Measurements from ENCODE around the gene TECTB.

TECTB gene

DNA sequence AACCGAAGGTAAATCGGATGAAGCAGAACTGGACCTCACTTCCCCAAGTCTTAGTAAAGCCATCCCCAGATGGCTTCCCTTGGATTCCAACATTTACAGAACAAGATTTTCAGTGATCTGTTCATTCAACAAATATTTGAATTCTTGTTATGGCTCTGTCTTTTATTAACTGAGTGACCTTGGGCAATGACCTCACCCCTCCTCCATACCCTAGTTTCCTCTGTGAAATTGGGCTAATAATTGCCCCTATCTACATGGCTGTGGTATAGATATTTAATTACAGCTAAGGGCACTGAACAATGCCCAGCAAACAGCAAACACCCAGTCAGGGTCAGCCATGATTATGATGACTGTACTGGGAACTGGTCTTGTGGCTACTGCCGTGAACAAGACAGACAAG lies 19.1 kb downstream of the TECTB start:
- H3K9me3 ChIP-seq (ENCODE audit: low read length) = no peaks in the 10 kb centered on the region
- H2AFZ ChIP-seq (ENCODE audit: low read depth, low read length) = no peak overlapping the region
- no peaks in the 10 kb centered on the region for H3K27me3 ChIP-seq (ENCODE audit: insufficient read depth, low read length)
- no peak overlapping the region for H3K4me3 ChIP-seq (ENCODE audit: low read length)
- no peaks in the 10 kb centered on the region for H3K36me3 ChIP-seq (ENCODE audit: insufficient read depth, low read length)
- H3K4me1 ChIP-seq (ENCODE audit: insufficient read depth, low read length) = no peaks in the 10 kb centered on the region

DNA sequence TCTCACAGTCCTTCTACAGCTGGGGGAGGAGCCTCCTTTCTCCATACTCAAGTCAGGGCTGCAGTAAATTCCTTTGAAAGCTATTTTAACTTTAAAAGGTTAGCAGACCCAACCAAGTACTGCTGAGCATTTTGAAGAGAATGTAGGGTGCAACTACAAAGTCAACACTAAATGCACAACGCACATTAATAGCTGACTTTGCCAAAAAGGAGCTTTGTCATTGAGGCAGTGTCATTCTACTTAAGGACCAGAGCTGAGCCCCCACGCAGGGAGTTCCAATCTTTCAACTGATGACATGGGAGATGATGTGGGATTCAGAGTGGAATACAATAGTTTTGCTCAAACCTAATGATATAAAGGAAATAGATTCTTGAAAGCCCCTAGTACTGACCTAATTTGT lies 20.3 kb downstream of the TECTB start:
- no peak overlapping the region for H2AFZ ChIP-seq (ENCODE audit: low read depth, low read length)
- H3K4me3 ChIP-seq (ENCODE audit: low read length) = no peak overlapping the region
- no peaks in the 10 kb centered on the region for H3K9me3 ChIP-seq (ENCODE audit: low read length)
- no peaks in the 10 kb centered on the region for H3K27me3 ChIP-seq (ENCODE audit: insufficient read depth, low read length)
- no peaks in the 10 kb centered on the region for H3K36me3 ChIP-seq (ENCODE audit: insufficient read depth, low read length)
- H3K4me1 ChIP-seq (ENCODE audit: insufficient read depth, low read length) = no peaks in the 10 kb centered on the region

GRCh38 chr10:112304267-112304859 lies 21.2 kb downstream of the TECTB start:
- Histone ChIP-seq H3K27me3 (ENCODE audit: insufficient read depth, low read length) (no peaks in the 10 kb centered on the region), H2AFZ (ENCODE audit: low read depth, low read length) (no peak overlapping the region), H3K4me1 (ENCODE audit: insufficient read depth, low read length) (no peaks in the 10 kb centered on the region), H3K9me3 (ENCODE audit: low read length) (no peaks in the 10 kb centered on the region), H3K4me3 (ENCODE audit: low read length) (no peak overlapping the region), H3K36me3 (ENCODE audit: insufficient read depth, low read length) (no peaks in the 10 kb centered on the region)

DNA sequence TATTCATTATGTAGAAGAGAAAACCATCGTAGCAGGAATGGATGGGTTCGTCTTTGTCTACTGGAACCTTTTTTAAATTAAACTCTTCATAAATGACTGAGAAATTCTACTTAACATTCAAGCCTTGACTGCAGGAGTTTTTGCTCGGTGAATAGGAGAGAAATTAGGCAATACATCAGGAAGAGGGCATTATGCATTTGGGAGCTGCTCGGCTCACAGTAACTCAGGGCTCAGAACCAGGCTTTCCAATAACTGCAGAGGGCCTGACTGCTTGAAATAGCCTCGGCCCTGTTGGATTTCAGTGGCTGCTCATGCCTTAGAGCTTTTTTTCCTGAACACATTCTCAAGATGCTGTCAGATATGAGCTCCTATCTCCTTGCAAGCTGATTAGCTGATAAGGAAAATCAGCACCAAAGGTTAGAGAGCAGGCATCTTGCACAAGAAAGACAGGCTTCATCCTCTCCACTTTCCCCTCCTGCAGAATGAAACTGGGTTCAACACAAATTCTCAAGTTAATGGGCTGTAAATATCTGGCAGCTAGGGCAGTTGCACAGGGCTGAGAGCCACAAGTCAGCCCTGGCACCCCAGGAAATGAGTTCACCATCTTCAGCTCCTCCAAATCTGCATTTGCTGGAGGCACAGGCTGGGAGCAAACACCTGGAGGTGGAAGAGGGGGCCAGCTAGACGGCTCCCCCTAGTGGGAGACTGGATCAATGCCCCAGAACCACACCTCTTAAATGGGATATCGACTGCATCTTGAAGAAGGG lies 24.3 kb downstream of the TECTB start:
- Histone ChIP-seq H3K36me3 (ENCODE audit: insufficient read depth, low read length) (no peaks in the 10 kb centered on the region), H3K27me3 (ENCODE audit: insufficient read depth, low read length) (no peaks in the 10 kb centered on the region), H3K9me3 (ENCODE audit: low read length) (no peaks in the 10 kb centered on the region), H3K4me3 (ENCODE audit: low read length) (no peak overlapping the region), H3K4me1 (ENCODE audit: insufficient read depth, low read length) (no peaks in the 10 kb centered on the region), H2AFZ (ENCODE audit: low read depth, low read length) (no peak overlapping the region)

- H2AFZ ChIP-seq (ENCODE audit: low read depth, low read length) = no peak overlapping the region
- no peak overlapping the region for H3K4me3 ChIP-seq (ENCODE audit: low read length)
- no peaks in the 10 kb centered on the region for H3K27me3 ChIP-seq (ENCODE audit: insufficient read depth, low read length)
- H3K36me3 ChIP-seq (ENCODE audit: insufficient read depth, low read length) = no peaks in the 10 kb centered on the region
- no peaks in the 10 kb centered on the region for H3K9me3 ChIP-seq (ENCODE audit: low read length)
- H3K4me1 ChIP-seq (ENCODE audit: insufficient read depth, low read length) = no peaks in the 10 kb centered on the region
Measured at GRCh38 chr10:112308125-112308502, 24.9 kb downstream of the TECTB start.

GRCh38 chr10:112311481-112311880 lies 28.3 kb downstream of the TECTB start:
- H3K36me3 ChIP-seq (ENCODE audit: insufficient read depth, low read length) = no peaks in the 10 kb centered on the region
- H3K4me1 ChIP-seq (ENCODE audit: insufficient read depth, low read length) = no peaks in the 10 kb centered on the region
- no peak overlapping the region for H3K4me3 ChIP-seq (ENCODE audit: low read length)
- no peaks in the 10 kb centered on the region for H3K27me3 ChIP-seq (ENCODE audit: insufficient read depth, low read length)
- no peak overlapping the region for H2AFZ ChIP-seq (ENCODE audit: low read depth, low read length)
- H3K9me3 ChIP-seq (ENCODE audit: low read length) = no peaks in the 10 kb centered on the region

GRCh38 chr10:112313234-112313633 lies 30.0 kb downstream of the TECTB start:
- no peak overlapping the region for H2AFZ ChIP-seq (ENCODE audit: low read depth, low read length)
- no peaks in the 10 kb centered on the region for H3K4me1 ChIP-seq (ENCODE audit: insufficient read depth, low read length)
- H3K9me3 ChIP-seq (ENCODE audit: low read length) = no peaks in the 10 kb centered on the region
- H3K4me3 ChIP-seq (ENCODE audit: low read length) = no peak overlapping the region
- no peaks in the 10 kb centered on the region for H3K36me3 ChIP-seq (ENCODE audit: insufficient read depth, low read length)
- no peaks in the 10 kb centered on the region for H3K27me3 ChIP-seq (ENCODE audit: insufficient read depth, low read length)

DNA sequence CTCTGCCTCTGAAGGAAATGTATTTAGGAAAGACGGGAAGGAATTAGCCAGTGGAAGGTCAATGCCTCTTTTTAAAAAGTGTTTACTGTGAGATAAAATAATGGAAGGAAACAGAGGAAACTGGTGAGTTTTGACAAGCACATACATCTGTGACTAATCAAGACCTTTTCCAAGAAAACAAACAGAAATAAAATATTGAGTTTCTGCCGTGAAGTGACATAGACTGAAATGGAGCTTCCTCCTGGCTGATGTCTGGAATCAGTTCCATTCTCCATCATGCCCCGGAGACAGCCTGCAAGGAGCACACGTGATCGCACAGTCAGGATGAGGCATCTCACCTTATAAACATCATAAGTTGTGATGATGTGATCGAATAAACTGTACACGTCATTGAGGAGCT lies 30.7 kb downstream of the TECTB start:
- Histone ChIP-seq H3K4me1 (ENCODE audit: insufficient read depth, low read length) (no peaks in the 10 kb centered on the region), H3K27me3 (ENCODE audit: insufficient read depth, low read length) (no peaks in the 10 kb centered on the region), H3K9me3 (ENCODE audit: low read length) (no peaks in the 10 kb centered on the region), H3K4me3 (ENCODE audit: low read length) (no peak overlapping the region), H3K36me3 (ENCODE audit: insufficient read depth, low read length) (no peaks in the 10 kb centered on the region), H2AFZ (ENCODE audit: low read depth, low read length) (no peak overlapping the region)

- no peaks in the 10 kb centered on the region for H3K4me1 ChIP-seq (ENCODE audit: insufficient read depth, low read length)
- H3K9me3 ChIP-seq (ENCODE audit: low read length) = no peaks in the 10 kb centered on the region
- no peak overlapping the region for H3K4me3 ChIP-seq (ENCODE audit: low read length)
- no peaks in the 10 kb centered on the region for H3K36me3 ChIP-seq (ENCODE audit: insufficient read depth, low read length)
- no peaks in the 10 kb centered on the region for H3K27me3 ChIP-seq (ENCODE audit: insufficient read depth, low read length)
- H2AFZ ChIP-seq (ENCODE audit: low read depth, low read length) = no peak overlapping the region
Measured at GRCh38 chr10:112314822-112315474, 31.7 kb downstream of the TECTB start.

- Histone ChIP-seq H3K27me3 (ENCODE audit: insufficient read depth, low read length) (no peaks in the 10 kb centered on the region), H3K36me3 (ENCODE audit: insufficient read depth, low read length) (no peaks in the 10 kb centered on the region), H3K4me1 (ENCODE audit: insufficient read depth, low read length) (no peaks in the 10 kb centered on the region), H3K4me3 (ENCODE audit: low read length) (no peak overlapping the region), H3K9me3 (ENCODE audit: low read length) (no peaks in the 10 kb centered on the region), H2AFZ (ENCODE audit: low read depth, low read length) (no peak overlapping the region)
Measured at GRCh38 chr10:112327678-112328077, 44.5 kb downstream of the TECTB start.

DNA sequence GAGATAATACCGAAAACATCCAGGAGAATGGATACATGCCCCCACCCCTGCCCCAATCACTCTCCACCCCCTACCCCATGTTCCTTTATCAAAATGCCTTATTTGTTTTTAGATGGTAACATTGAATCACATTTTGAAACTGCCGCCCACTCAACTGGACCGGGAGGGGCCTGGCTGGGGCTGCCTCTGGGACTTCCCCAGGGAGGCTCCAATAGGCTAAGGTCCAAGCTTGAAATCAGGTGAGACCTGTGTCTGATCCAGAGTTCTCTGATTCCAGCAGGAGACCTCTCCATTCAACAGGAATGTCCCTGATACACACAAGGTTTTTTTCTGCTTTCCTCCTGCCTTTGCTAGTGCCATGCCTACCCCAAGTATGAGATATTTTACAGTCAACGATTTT lies 47.0 kb downstream of the TECTB start:
- Histone ChIP-seq H2AFZ (ENCODE audit: low read depth, low read length) (no peak overlapping the region), H3K9me3 (ENCODE audit: low read length) (no peaks in the 10 kb centered on the region), H3K36me3 (ENCODE audit: insufficient read depth, low read length) (no peaks in the 10 kb centered on the region), H3K4me1 (ENCODE audit: insufficient read depth, low read length) (peaks cover 3% of the 10 kb centered on the region), H3K27me3 (ENCODE audit: insufficient read depth, low read length) (no peaks in the 10 kb centered on the region), H3K4me3 (ENCODE audit: low read length) (no peak overlapping the region)

- Histone ChIP-seq H3K4me1 (ENCODE audit: insufficient read depth, low read length) (peaks cover 9% of the 10 kb centered on the region), H3K27me3 (ENCODE audit: insufficient read depth, low read length) (no peaks in the 10 kb centered on the region), H3K36me3 (ENCODE audit: insufficient read depth, low read length) (no peaks in the 10 kb centered on the region), H3K4me3 (ENCODE audit: low read length) (no peak overlapping the region), H2AFZ (ENCODE audit: low read depth, low read length) (no peak overlapping the region), H3K9me3 (ENCODE audit: low read length) (no peaks in the 10 kb centered on the region)
Measured at GRCh38 chr10:112330607-112331160, 47.5 kb downstream of the TECTB start.

GRCh38 chr10:112332022-112332421 lies 48.8 kb downstream of the TECTB start:
- H3K36me3 ChIP-seq (ENCODE audit: insufficient read depth, low read length) = no peaks in the 10 kb centered on the region
- H3K9me3 ChIP-seq (ENCODE audit: low read length) = no peaks in the 10 kb centered on the region
- H3K4me3 ChIP-seq (ENCODE audit: low read length) = no peak overlapping the region
- no peak overlapping the region for H2AFZ ChIP-seq (ENCODE audit: low read depth, low read length)
- no peaks in the 10 kb centered on the region for H3K27me3 ChIP-seq (ENCODE audit: insufficient read depth, low read length)
- peaks cover 17% of the 10 kb centered on the region for H3K4me1 ChIP-seq (ENCODE audit: insufficient read depth, low read length)

Data from neuron (in vitro differentiated cells).